A549 (cell line): ENCODE data around the gene AMPD3.

ENCODE experiments used
- CHD2 ChIP-seq: fragments of 150-350 bp; IDR thresholded peaks from 2 replicates; pipeline ENCODE4 v1.6.1; 2014; ENCODE audit warnings: low read length; ENCODE audit not compliant: partially characterized antibody
- CTCF ChIP-seq: fragments of >200 bp; sonication (Bioruptor Twin); formaldehyde crosslinking; IDR thresholded peaks from 3 replicates; pipeline ENCODE4 v1.5.1; 2016
- FOSB ChIP-seq: fragments of 250-450 bp; sonication (Bioruptor Pico); IDR thresholded peaks from 2 replicates; pipeline ENCODE4 v1.5.0; 2020; ENCODE audit warnings: mild to moderate bottlenecking, moderate library complexity
- GATA3 ChIP-seq: IDR thresholded peaks from 2 replicates; pipeline ENCODE4 v1.6.1; 2012; ENCODE audit warnings: borderline replicate concordance
- POLR2A ChIP-seq: IDR thresholded peaks from 2 replicates; pipeline ENCODE4 v1.6.1; 2012; ENCODE audit warnings: mild to moderate bottlenecking, low read length
- ZFP36 ChIP-seq: fragments of 450-650 bp; IDR thresholded peaks from 2 replicates; pipeline ENCODE4 v1.6.1; 2014; ENCODE audit warnings: borderline replicate concordance; ENCODE audit not compliant: partially characterized antibody

- TF ChIP-seq CHD2: no peak
- TF ChIP-seq GATA3: no peak
- no peak for TF ChIP-seq CTCF
- TF ChIP-seq POLR2A: no peak
- TF ChIP-seq FOSB: no peak
- no peak for TF ChIP-seq ZFP36
Measured at GRCh38 chr11:10488934-10489691, 34.0 kb downstream of the AMPD3 start.
